Stimulated activated CD8-positive, alpha-beta memory T cell treated with anti-CD3 and anti-CD28 coated beads, Interleukin-7, amount 100 ng/mL, for 1 hour (primary cell): ENCODE measurements around the gene ZNF91.
A peak's percentile ranks its signal among the peaks of the same experiment; 100 is the strongest.
"Not testable (repeated sequence)": the region's sequence is repeated elsewhere in the genome, so short reads cannot be mapped to it uniquely, and the experiment has no call there.

Experiments
- DNase-seq, 2 donors: peaks; one replicate each; pipeline ENCODE4 v3.0.0-alpha.2; 2020; ENCODE audit warnings: low read depth in 2 of 2

The ZNF91 gene

GRCh38 chr19:23395041-23395721, at the start of gene ZNF91:
Gene ZNF91 (minus strand): TSS chr19:23395471. CDS start chr19:23395354, 117 bp downstream.
- peak; percentile 75 to 77 for DNase-seq

GRCh38 chr19:23440791-23441190, 45.5 kb upstream of the ZNF91 start:
- DNase-seq: no peak

- no peak for DNase-seq
Measured at GRCh38 chr19:23440207-23440606, 44.9 kb upstream of the ZNF91 start.

- DNase-seq: no peak
Measured at GRCh38 chr19:23439623-23440022, 44.4 kb upstream of the ZNF91 start.

- no peak for DNase-seq
Measured at GRCh38 chr19:23437901-23438300, 42.6 kb upstream of the ZNF91 start.

- DNase-seq: no peak
Measured at GRCh38 chr19:23436944-23437343, 41.7 kb upstream of the ZNF91 start.

- DNase-seq: no peak
Measured at GRCh38 chr19:23436318-23436717, 41.0 kb upstream of the ZNF91 start.

GRCh38 chr19:23420824-23421223, 25.6 kb upstream of the ZNF91 start:
- no peak for DNase-seq

GRCh38 chr19:23419261-23419660, 24.0 kb upstream of the ZNF91 start:
- not testable (repeated sequence) for DNase-seq

GRCh38 chr19:23415561-23416191, 20.4 kb upstream of the ZNF91 start:
- DNase-seq: no peak

- DNase-seq: no peak
Measured at GRCh38 chr19:23415034-23415433, 19.8 kb upstream of the ZNF91 start.

GRCh38 chr19:23410155-23410554, 14.9 kb upstream of the ZNF91 start:
- DNase-seq: no peak

GRCh38 chr19:23409392-23410048, 14.2 kb upstream of the ZNF91 start:
- DNase-seq: no peak

- DNase-seq: no peak
Measured at GRCh38 chr19:23407616-23408133, 12.4 kb upstream of the ZNF91 start.

- no peak for DNase-seq
Measured at GRCh38 chr19:23406721-23407120, 11.4 kb upstream of the ZNF91 start.

GRCh38 chr19:23406091-23406490, 10.8 kb upstream of the ZNF91 start:
- DNase-seq: no peak

- DNase-seq: no peak
Measured at GRCh38 chr19:23404676-23405075, 9.4 kb upstream of the ZNF91 start.

GRCh38 chr19:23403581-23404324, 8.5 kb upstream of the ZNF91 start:
- DNase-seq: no peak

GRCh38 chr19:23403052-23403451, 7.8 kb upstream of the ZNF91 start:
- no peak for DNase-seq

- DNase-seq: no peak
Measured at GRCh38 chr19:23402388-23402787, 7.1 kb upstream of the ZNF91 start.

GRCh38 chr19:23401086-23401610, 5.9 kb upstream of the ZNF91 start:
- DNase-seq: no peak

- no peak for DNase-seq
Measured at GRCh38 chr19:23399443-23399842, 4.2 kb upstream of the ZNF91 start.
